SIG-M5 (cell line): ENCODE results near the gene NTM.
"Not testable (repeated sequence)": the region's sequence is repeated elsewhere in the genome, so short reads cannot be mapped to it uniquely, and the experiment has no call there.

Experiments
- DNase-seq: peaks from one replicate; lab custom pipeline; 2025; lab: John Stamatoyannopoulos, UW

The NTM gene

DNA sequence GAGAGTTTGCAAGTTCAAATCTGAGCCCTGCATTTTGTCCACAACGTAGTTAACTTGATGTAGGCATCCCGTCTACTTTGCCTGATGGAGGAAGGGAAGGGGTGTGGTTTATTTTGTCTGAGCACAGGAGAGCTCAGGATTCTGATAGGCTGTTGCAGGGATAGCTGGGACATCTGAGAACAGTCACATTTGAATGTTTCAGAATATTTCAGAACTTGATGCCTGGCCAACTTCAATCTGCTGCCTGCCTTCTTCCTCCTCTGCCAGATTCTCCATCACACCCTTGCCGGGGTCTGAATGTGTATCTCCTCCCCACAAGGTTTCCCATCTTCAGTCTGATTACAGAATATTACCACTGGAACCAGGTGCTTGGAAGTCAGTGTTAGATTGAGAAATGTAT, 51.6 kb downstream of the NTM start:
- no peak for DNase-seq

DNA sequence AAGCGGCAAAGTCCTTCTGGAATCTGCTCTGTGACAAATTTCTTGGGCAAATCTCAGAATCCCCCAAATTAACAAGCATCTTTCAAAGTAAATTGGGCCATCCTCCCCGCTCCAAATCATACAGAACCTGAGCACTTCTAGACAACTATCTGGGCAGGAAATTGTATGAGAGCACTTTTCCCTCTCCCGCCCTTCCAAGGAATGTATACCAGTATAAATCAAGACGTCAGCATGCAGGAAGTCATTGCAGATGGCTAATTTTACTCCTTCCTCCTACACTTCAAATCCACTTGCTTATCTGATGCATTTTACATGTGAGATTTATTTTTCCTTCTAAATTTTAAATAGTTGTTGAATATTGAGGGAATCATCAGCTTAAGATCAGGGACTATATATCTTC, 52.1 kb downstream of the NTM start:
- DNase-seq, result no peak

DNA sequence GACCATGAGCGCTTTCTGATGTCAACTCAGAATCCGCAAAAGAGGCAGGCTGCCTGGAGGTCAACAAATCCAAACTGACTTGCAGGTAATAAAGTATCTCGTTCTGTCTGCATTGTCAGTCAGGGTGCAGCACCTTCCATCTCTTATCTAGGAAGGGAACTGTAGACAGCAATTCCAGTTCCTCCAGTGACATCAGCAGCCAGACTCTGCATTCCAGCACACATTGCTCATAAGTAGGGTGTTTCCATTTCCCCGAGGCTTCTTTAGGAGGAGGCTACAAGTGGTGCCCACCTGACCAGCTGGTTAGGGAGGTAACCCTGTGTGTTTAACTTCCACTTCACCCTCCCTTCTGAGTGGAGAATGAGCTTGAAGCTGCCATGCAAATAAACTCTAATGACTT, 53.3 kb downstream of the NTM start:
- DNase-seq, result no peak

DNA sequence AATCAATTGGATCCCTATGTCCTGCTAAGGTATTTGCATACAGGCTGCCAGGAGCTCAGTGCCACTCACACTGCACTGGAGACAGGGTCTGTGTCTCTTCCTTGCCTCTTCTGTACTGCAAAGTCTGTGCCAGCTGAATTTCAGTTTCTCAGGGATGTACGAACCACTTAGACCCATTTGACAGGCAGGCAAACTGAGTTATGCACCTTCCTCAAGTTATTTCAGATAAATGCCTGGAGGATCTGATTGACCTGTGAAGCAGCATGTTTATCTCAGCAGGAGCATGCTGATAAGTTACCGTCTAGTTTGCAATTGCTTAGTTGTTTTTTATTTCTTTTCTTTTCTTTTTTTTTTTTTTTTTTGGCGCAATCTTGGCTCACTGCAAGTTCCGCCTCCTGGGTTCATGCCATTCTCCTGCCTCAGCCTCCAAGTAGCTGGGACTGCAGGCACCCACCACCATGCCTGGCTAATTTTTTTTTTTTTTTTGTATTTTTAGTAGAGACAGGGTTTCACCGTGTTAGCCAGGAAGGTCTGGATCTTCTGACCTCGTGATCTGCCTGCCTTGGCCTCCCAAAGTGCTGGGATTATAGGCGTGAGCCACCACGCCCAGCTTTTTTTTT, 54.0 kb downstream of the NTM start:
- DNase-seq, result not testable (repeated sequence)

DNA sequence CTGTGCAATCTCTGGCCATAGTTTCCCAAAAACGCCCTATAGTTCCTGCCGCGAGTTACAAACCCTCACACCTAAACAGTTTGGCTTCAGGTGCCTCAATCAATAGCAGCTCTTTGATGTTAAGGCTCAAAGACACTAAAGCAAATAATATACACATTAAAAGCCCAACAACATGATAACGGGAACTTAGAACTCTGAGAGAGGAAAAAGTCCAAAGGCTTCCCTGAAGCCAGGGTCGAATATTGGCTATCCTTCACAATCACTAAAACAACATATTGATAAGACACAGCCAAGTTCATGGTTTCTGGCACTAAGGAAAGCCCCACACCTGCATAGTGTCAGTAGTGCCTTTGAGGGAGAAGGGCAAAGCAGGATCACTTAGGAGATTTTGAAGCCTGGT, 54.9 kb downstream of the NTM start:
- no peak for DNase-seq

DNA sequence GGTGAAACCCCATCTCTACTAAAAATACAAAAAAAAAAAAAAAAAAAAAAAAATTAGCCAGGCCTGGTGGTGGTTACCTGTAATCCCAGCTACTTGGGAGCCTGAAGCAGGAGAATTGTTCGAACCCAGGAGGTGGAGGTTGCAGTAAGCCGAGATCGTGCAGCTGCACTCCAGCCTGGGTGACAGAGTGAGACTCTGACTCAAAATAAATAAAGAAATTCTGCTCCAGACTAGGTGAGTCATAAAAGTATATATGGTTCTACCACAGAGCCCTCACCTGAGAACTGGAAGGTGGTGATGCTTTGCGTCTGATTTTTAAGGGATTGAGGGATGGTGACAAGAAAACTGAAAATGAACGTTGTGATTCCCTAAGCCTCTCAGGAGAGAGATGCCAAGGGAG, 58.4 kb downstream of the NTM start:
- no peak for DNase-seq

DNA sequence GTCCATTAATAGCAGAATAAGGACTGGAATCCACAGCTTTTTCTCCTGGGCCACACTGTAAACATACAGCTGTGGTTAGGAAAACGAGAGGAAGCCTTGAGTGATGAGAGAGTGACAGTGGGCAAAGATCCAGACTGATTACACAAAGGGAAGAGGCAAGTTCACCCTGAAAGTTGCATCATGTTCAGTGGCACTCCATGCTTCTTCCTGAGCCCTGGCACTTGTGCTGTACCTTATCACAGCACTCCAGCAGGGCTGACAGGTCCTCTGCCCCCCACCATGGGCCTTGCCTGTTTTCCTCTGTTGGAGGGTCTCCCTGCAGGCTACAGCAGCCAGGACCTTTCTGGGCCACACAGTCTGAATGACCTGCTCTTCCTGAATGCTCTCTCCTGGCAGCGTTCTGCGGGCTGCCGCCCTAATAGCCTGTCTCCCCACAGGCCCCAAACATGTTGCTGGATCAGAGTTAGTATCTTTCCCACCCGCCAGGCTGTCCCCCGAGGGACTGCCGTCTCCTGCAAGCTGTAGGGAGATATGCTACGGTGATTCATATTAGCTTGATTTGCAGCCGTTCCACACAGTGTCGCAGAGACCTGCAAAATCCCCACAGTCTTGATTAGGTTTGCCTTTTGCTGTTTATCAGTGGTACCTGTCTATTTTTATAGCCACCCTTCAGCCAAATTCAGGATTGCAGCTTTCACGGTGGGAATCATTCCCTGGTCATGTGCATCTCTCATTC, 60.2 kb downstream of the NTM start:
- no peak for DNase-seq

DNA sequence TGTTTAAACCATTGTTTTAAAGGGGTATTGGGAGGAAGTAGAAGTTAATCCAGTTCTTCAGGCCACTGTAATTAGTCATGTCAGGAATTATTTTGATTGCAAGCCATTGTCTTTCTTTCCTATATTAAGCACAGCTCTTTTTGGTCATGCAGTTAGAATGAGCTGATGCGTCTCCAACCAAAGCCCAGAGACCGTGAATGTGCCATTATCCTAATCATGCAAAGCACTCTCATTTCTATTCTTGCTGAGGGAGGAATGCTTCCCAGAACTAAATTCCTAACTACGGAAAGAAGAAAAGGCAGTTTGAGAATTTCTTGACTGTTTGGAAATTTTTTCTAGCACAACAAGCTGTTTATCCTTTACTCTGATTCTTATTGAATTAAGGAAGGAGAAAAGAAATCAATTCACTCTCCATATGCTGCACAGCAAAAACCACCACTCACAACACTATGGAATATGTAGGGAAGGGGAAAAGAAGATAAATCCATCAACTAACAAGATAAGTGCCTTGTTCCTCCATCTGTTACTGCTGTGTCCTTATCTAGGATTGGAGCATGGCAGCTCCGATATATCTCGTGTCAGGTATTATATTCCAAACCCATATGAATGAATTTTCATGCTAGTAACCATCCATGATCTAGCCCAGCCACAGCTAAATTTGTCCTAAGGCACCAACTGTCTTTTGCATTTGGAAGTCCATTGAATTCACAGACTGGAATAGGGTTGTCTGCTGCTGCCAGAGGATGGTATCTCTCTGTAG, 70.8 kb downstream of the NTM start:
- DNase-seq, result no peak

DNA sequence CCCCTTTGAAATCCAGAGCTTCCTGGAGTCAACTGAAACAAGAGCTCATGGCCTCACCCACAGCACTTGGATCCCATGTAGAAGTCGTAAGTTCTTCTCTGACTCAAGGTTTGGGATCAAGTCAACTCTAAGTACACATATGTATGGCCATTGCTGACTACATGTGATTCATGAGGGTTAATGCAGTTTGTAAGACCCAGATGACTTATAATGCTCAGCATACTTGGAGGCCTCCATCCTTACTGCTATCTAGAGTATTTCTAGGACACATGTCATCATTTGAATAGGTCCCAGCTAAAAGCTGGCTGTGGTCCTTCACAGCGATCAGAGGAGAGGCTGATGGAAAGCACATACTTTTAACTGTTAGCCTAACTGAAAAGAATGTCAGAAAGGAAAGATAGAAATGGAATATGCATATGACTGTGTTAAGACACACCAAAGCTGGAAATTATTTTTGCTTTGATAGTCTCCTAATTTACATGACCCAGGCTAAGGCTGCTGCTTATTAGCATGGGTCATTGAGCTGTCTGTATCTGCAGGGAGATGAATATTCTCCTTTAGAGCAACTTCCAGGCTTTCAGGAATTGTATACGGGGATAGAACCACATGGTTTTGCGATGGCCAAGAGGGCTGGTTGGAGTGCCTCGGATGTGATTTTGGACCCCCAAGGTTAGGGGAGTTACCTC, 76.3 kb downstream of the NTM start:
- DNase-seq, result no peak

DNA sequence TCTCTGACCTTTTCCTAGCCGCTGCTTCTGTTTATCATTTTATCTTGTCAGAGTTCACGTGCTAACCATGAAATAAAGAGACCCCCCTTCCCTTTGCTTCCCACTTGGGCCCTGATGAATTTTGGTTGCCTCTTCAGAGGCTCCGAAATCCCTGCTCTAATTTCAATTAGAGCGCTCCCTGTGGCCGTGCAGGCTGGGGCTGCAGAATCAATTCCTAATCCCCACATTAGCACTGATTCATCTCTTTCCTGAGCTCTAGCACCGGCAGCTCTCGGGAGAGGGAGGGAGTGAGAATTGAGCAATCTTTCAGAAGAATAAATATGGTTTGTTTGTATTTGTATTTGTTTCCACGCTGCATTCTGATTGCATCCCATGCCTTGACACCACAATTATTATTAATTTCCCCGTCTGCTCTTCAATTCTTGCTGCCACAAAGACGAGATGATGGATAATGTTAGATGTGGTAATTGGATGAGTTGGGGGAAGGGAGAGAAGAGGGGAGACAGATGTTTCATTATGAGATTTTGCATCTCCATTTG, 76.9 kb downstream of the NTM start:
- DNase-seq, result no peak

DNA sequence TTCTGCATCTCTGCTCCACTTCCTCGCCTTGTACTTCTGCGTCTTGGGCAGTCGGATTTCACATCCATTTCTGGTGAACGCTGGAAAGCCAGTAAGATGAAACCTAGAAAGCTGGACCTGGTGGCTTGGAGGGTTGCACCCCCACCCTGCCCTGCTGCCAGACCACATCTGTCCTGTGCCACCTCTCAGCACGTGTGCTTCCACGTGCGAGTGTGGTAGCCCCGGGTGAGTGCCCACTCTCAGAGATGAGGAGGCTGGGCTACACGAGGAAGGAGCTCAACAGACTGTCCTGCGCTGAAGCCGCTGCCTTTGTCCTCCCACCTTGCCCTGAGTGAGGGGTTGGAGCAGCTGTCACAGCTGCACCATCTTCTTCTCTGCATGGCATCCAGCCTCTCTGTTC, 77.5 kb downstream of the NTM start:
- DNase-seq, result no peak

DNA sequence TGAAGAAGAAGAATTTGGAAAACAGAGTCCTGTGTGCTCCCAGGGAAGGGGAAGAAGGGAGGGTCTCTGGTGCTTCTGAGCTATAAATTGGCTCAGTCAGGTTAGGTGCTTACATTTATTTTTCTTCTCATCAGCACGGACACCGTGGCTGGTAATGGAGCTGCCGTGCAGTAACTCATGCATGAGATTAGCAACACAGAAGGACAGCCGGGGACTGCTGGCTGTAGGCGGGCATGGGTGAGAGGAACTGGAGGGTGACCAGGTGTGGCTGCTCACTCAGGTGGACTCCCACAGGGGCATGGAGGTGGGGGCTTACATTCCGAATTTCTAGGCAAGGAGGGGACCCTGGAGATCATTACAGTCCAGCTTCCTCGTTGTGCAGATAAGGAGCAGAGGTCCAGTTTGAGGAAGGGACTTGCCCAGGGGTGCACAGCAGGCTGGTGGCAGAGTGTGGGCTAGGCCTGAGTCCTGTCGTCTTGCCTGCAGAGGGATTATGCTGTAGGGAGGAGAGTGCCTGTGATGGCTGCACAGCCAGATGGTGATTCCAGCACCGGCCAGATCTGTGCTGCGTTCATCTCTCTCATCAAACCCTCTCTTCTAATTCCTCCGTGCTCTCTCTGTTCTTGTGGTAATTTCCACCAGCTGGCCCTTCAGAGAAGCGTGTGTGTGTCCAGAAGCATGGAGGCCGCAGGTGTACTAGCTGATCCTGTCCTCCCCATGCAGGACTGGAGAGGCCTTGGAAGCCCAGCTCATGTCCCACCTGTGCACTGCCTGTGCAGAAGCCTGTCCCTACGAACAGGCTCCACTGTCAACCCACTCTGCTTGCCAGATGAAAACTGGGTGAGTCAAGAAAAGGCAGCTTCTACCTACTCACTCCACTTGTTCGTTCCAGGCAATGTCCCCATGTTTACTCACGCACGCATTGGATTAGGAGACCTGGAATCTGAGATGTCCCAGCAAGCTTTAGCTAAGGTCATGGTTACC, 78.9 kb downstream of the NTM start:
- no peak for DNase-seq

DNA sequence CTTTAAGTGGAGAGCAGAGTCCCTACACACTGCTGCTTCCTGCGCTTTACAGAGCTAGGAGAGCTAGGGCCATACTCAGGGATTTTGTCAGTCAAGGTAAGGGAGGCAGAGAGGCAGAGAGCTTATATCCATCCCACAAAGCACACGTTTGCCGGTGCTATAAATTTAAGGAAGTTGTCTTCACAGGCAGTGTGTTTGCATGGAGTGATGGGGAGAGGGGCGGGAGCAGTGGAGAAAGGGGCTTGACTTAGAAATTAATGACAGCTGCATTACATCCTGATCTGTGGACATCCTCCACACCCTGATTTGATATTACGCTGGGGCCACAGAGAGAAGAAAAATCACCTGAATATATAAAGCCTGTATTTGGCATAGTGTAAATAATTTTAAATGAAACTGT, 84.1 kb downstream of the NTM start:
- DNase-seq, result no peak

DNA sequence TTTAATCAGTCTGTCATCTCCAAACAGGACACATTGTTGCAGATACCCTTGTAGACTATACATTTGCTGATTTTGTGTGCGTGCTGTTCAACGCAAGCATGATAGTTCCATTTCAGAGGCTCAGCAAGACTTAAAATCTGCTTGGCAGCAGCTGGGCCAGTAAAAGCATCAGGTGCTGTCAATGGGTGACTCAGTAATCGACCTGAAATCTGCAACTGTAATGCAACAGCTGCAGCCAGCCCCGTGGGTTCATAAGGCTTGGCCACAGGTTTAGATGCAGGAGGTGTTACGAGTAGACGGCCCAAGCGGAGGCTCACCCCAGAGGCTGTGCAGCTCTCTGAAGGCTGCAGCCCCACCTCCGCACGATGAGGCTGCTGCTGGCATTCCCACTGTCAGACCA, 84.6 kb downstream of the NTM start:
- no peak for DNase-seq

DNA sequence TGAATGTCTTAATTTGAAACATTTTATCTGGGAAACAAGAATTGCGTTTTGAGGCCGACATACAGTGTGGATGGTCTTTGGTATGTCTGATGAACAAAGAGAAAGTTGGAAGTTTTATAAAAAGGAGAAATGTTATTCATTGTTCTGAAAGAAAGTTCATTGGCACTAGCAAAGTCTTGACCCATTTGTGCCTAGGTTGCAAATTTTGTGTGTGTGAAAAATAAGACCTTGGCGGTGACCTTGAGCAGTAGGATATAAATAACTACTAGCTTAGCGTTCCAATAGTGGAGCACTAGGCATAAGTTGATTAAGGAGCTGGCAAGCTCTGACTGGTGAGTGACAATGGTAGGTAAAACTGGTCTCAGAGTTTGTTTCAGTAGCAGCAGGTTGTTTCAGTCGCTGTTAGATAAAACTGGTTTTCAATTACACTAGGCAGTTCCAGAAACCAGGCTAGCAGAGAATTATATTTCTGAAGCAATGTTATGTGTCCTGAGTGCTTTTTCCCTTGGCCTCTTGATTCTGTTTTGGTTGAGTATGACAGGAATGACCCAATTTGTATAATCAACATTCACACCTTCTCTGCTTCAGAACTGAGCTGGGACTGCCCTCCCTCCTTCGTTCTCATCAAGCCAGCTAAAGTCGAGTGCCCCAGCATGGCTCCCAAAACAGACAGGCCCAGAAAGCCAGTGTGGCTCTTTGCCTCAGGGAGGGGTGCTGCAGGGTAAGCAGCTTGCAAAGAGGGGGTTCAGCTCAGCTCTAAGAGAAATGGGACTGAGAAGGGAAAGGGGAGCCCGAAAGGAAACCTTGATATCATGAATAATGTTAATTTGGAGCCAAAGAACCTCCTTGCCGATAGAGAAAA, 85.7 kb downstream of the NTM start:
- DNase-seq, result no peak

DNA sequence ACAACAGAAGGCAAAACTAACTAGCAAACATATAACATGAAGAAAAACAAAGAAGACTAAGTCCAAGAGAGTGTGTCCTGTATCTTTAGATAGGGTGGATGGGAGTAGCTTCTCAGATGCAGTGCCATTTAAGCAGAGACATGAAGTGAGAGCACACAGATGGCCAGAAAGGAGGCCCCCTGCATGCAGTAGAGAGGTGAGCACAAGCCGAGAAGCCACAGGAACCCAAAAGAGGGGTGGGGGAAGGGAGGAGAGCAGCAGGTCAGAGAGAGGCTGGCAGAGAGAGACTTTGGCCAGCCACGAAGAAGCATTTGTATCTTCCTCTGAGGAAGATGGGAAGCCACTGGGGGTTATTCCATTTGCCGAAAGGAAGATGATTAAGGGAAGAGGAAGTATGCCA, 86.7 kb downstream of the NTM start:
- no peak for DNase-seq

DNA sequence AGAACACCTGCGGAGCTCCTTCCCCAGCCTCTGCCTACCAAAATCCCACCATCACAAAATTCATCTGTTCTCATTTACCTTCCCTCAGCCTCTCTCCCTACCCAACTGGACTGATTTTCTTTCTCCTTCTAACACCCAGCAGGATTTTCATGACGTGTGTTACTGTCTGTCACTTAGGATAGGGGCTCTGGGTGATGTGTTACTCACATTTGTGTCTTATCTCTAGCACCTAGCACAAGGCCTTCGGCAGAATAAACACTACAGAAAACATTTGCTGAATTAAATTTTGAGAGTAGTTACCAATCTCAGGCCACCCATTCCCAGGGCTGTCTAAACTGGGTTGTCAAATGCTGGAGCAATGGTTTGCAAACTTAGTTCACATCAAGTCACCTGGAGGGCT, 88.0 kb downstream of the NTM start:
- DNase-seq, result no peak

DNA sequence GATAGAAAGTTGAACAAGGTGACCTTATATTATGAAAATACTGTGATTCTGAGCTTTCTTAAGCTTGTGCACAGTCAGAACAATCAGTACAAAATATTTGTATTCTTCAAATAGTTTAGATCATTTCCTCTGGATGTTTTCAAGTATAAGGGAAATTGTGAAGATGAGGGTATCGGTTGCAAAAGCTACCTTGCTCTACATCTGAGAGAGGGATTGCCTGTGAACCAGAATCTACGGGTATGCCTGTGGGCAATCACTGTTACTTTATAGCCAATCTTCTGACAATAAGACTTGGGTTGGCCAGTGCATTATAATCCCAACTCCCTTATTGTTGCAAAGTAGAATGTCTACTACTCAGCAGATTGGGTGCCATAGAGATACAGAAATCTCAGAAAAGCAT, 90.5 kb downstream of the NTM start:
- no peak for DNase-seq

DNA sequence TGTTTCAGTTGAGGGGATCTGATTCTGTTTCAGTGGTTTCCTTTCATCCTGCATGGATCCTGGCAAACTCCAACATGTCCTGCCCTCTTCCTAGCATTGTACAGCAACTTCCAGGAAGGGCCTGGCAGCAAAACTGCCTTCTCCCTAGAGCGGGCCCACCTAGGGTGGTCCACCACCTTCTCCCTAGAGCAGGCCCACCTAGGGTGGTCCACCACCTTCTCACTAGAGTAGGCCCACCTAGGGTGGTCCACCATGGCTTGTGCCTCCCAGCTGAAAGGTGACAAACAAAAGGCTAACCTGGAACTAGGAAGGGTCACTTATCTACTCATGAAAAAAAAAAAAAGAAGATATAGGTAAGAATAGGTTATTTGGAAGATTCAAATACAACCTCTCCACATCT, 92.2 kb downstream of the NTM start:
- DNase-seq, result no peak

DNA sequence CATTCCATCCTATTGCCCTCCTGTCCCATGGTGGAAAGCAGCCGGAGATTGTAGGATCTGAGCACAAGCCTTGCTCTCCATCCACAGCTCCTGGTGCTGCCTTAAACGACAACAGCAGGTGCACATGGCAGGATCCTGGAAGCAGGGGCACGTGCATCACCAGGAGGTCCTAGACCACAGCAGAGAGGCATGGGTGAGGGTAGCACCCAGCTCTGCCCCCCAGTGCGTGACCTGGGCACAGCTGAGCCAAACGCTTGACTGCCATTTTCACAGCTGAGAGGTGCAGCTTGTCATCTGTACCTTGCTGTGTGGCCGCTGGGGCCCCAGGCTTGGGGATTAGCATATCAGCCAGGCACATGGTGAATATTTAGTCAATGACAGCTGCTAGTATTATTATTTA, 92.7 kb downstream of the NTM start:
- no peak for DNase-seq
